OCI-M1 (cell line): ENCODE results near the gene SLMAP.

Source experiments
- DNase-seq: peaks from one replicate; lab custom pipeline; 2025; lab: John Stamatoyannopoulos, UW

SLMAP gene

GRCh38 chr3:57753016-57753415 is 3.1 kb upstream of the SLMAP start:
- DNase-seq, result peak; percentile 45

GRCh38 chr3:57755368-57755675 is 787 bp upstream of the SLMAP start:
- peak; percentile 83 for DNase-seq

- DNase-seq, result peak; percentile 53
These were observed 656 bp downstream of the SLMAP start for GRCh38 chr3:57756528-57757401.

GRCh38 chr3:57757642-57758297 is 1.7 kb downstream of the SLMAP start:
- DNase-seq, result peak; percentile 25

- peak; percentile 14 for DNase-seq
These were observed 2.6 kb downstream of the SLMAP start for GRCh38 chr3:57758686-57759085.

- peak; percentile 19 for DNase-seq
These were observed 8.7 kb downstream of the SLMAP start for GRCh38 chr3:57764794-57765193.

GRCh38 chr3:57768595-57768994 is 12.5 kb downstream of the SLMAP start:
- no peak for DNase-seq

GRCh38 chr3:57770009-57770827 is 14.1 kb downstream of the SLMAP start:
- no peak for DNase-seq

GRCh38 chr3:57772251-57772650 is 16.1 kb downstream of the SLMAP start:
- no peak for DNase-seq

- no peak for DNase-seq
These were observed 21.7 kb downstream of the SLMAP start for GRCh38 chr3:57777774-57778173.

GRCh38 chr3:57778494-57778893 is 22.4 kb downstream of the SLMAP start:
- peak; percentile 39 for DNase-seq

- DNase-seq, result no peak
These were observed 23.6 kb downstream of the SLMAP start for GRCh38 chr3:57779666-57780065.

GRCh38 chr3:57783186-57784088 is 27.3 kb downstream of the SLMAP start:
- peak; percentile 13 for DNase-seq

- no peak for DNase-seq
These were observed 28.1 kb downstream of the SLMAP start for GRCh38 chr3:57784089-57784735.

- DNase-seq, result no peak
These were observed 29.3 kb downstream of the SLMAP start for GRCh38 chr3:57785446-57785845.

- DNase-seq, result peak; percentile 61
These were observed 31.9 kb downstream of the SLMAP start for GRCh38 chr3:57787867-57788623.

GRCh38 chr3:57788624-57789018 is 32.5 kb downstream of the SLMAP start:
- no peak for DNase-seq

GRCh38 chr3:57791245-57791644 is 35.1 kb downstream of the SLMAP start:
- DNase-seq, result peak; percentile 88

- DNase-seq, result no peak
These were observed 36.1 kb downstream of the SLMAP start for GRCh38 chr3:57792198-57792597.

- peak; percentile 51 for DNase-seq
These were observed 37.7 kb downstream of the SLMAP start for GRCh38 chr3:57793737-57794187.
